Mesendoderm (in vitro differentiated cells): ENCODE measurements around the gene AHNAK2.
"Not testable (repeated sequence)": the region's sequence is repeated elsewhere in the genome, so short reads cannot be mapped to it uniquely, and the experiment has no call there.

Experiments
- DNase-seq: peaks from one replicate; pipeline ENCODE4 v3.0.0; 2013
- H2AK5ac ChIP-seq: 2 replicates; pipeline ENCODE4 v1.6.1; 2013; ENCODE audit warnings: low read length, inconsistent platforms
- H2BK120ac ChIP-seq: 2 replicates; pipeline ENCODE4 v1.6.1; 2013; ENCODE audit warnings: low read depth, mild to moderate bottlenecking, low read length, moderate library complexity, mixed read lengths
- H2BK15ac ChIP-seq: replicated peaks from 2 replicates; pipeline ENCODE4 v1.6.1; 2013; ENCODE audit warnings: low read depth, mild to moderate bottlenecking, moderate library complexity
- H2BK5ac ChIP-seq: 2 replicates; pipeline ENCODE4 v1.6.1; 2013; ENCODE audit warnings: low read length, inconsistent platforms
- H3K18ac ChIP-seq: 2 replicates; pipeline ENCODE4 v1.6.1; 2013; ENCODE audit warnings: mild to moderate bottlenecking, low read length, mixed read lengths
- H3K23ac ChIP-seq: one replicate; pipeline ENCODE4 v1.6.1; 2013; ENCODE audit warnings: low read length
- H3K27ac ChIP-seq: 2 replicates; pipeline ENCODE4 v1.5.1; 2013; ENCODE audit warnings: low read depth, mild to moderate bottlenecking, inconsistent platforms, low read length, moderate library complexity
- H3K27me3 ChIP-seq: 2 replicates; pipeline ENCODE4 v1.6.1; 2013; ENCODE audit warnings: low read length, control low read depth, mild to moderate bottlenecking, inconsistent platforms; ENCODE audit not compliant: insufficient read depth, poor library complexity
- H3K36me3 ChIP-seq: 2 replicates; pipeline ENCODE4 v1.6.1; 2013; ENCODE audit warnings: low read length, inconsistent platforms; ENCODE audit not compliant: control insufficient read depth, insufficient read depth
- H3K4ac ChIP-seq: one replicate; pipeline ENCODE4 v1.6.1; 2013; ENCODE audit warnings: low read depth, mild to moderate bottlenecking, low read length, moderate library complexity
- H3K4me1 ChIP-seq: 2 replicates; pipeline ENCODE4 v1.6.1; 2013; ENCODE audit warnings: low read depth, low read length, inconsistent platforms; ENCODE audit not compliant: control insufficient read depth
- H3K4me2 ChIP-seq: 2 replicates; pipeline ENCODE4 v1.6.1; 2013; ENCODE audit warnings: low read length
- H3K4me3 ChIP-seq: 2 replicates; pipeline ENCODE4 v1.5.1; 2013; ENCODE audit warnings: mild to moderate bottlenecking, low read length
- H3K56ac ChIP-seq: one replicate; pipeline ENCODE4 v1.6.1; 2013; ENCODE audit warnings: low read length
- H3K79me1 ChIP-seq: 2 replicates; pipeline ENCODE4 v1.6.1; 2013; ENCODE audit warnings: low read length, inconsistent platforms
- H3K79me2 ChIP-seq: 2 replicates; pipeline ENCODE4 v1.6.1; 2013; ENCODE audit warnings: mild to moderate bottlenecking, low read length; ENCODE audit not compliant: control insufficient read depth, insufficient read depth
- H3K9ac ChIP-seq: 2 replicates; pipeline ENCODE4 v1.6.1; 2013; ENCODE audit warnings: low read length, inconsistent platforms
- H4K5ac ChIP-seq: one replicate; pipeline ENCODE4 v1.6.1; 2013; ENCODE audit warnings: low read length
- H4K8ac ChIP-seq: one replicate; pipeline ENCODE4 v1.6.1; 2013; ENCODE audit warnings: low read depth, mild to moderate bottlenecking, control low read depth, low read length, moderate library complexity
- WGBS: extraction: QIAGEN DNeasy Blood & Tissue Kit; methylation state at CpG from one replicate; pipeline ENCODE4 v1.1.7; 2013; ENCODE audit warnings: low lambda C conversion rate, missing lambda C conversion rate; ENCODE audit not compliant: insufficient coverage; ENCODE audit errors: extremely low coverage; 5-methylcytosine and 5-hydroxymethylcytosine counted together

The AHNAK2 gene

GRCh38 chr14:104891121-104891551, 87.0 kb downstream of the AHNAK2 start:
- no peak overlapping the region for H2BK15ac ChIP-seq
- no peak overlapping the region for H3K23ac ChIP-seq
- no peaks in the 10 kb centered on the region for H3K27me3 ChIP-seq
- no peak overlapping the region for H3K27ac ChIP-seq
- no peak for DNase-seq
- H3K36me3 ChIP-seq, result no peaks in the 10 kb centered on the region
- H2BK5ac ChIP-seq, result no peak overlapping the region
- H3K79me1 ChIP-seq, result no peaks in the 10 kb centered on the region
- no peak overlapping the region for H3K4ac ChIP-seq
- no peak overlapping the region for H2AK5ac ChIP-seq
- WGBS, result no CpG with 5 or more reads among the region's 4 CpGs
- H3K9ac ChIP-seq, result no peak overlapping the region
- H3K4me1 ChIP-seq, result no peaks in the 10 kb centered on the region
- no peak overlapping the region for H3K56ac ChIP-seq
- no peak overlapping the region for H4K8ac ChIP-seq
- H3K18ac ChIP-seq, result no peak overlapping the region
- no peaks in the 10 kb centered on the region for H3K79me2 ChIP-seq
- no peak overlapping the region for H4K5ac ChIP-seq
- no peak overlapping the region for H3K4me2 ChIP-seq
- H2BK120ac ChIP-seq, result no peak overlapping the region
- H3K4me3 ChIP-seq, result no peak overlapping the region

DNA sequence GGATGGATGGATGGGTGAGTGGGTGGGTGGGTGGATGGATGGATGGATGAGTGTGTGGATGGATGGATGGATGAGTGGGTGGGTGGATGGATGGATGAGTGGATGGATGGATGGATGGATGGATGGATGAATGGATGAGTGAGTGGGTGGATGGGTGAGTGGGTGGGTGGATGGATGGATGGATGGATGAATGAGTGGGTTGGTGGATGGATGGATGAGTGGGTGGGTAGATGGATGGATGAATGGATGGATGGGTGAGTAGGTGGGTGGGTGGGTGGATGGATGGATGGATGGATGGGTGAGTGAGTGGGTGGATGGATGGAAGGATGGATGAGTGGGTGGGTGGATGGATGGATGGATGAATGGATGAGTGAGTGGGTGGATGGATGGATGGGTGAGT, 87.9 kb downstream of the AHNAK2 start:
- H2BK15ac ChIP-seq, H3K27me3 ChIP-seq, H3K4me2 ChIP-seq, H4K5ac ChIP-seq, H3K23ac ChIP-seq, H4K8ac ChIP-seq, H2BK120ac ChIP-seq, H2BK5ac ChIP-seq, H3K36me3 ChIP-seq, H3K79me1 ChIP-seq, H3K27ac ChIP-seq, H3K79me2 ChIP-seq, H3K4ac ChIP-seq, H3K4me3 ChIP-seq, H3K4me1 ChIP-seq, DNase-seq, H2AK5ac ChIP-seq, H3K9ac ChIP-seq, H3K18ac ChIP-seq, H3K56ac ChIP-seq: not testable (repeated sequence)

GRCh38 chr14:104889375-104889757, 88.8 kb downstream of the AHNAK2 start:
- no peak overlapping the region for H3K56ac ChIP-seq
- no peak for DNase-seq
- H4K5ac ChIP-seq, result no peak overlapping the region
- H3K23ac ChIP-seq, result no peak overlapping the region
- H3K4me1 ChIP-seq, result no peaks in the 10 kb centered on the region
- H2BK120ac ChIP-seq, result no peak overlapping the region
- no peaks in the 10 kb centered on the region for H3K27me3 ChIP-seq
- H3K36me3 ChIP-seq, result no peaks in the 10 kb centered on the region
- no peak overlapping the region for H3K4me2 ChIP-seq
- no peak overlapping the region for H2BK15ac ChIP-seq
- no peak overlapping the region for H3K27ac ChIP-seq
- H2AK5ac ChIP-seq, result no peak overlapping the region
- H3K79me2 ChIP-seq, result no peaks in the 10 kb centered on the region
- H3K18ac ChIP-seq, result no peak overlapping the region
- no peaks in the 10 kb centered on the region for H3K79me1 ChIP-seq
- no CpG with 5 or more reads among the region's 23 CpGs for WGBS
- no peak overlapping the region for H3K4me3 ChIP-seq
- H4K8ac ChIP-seq, result no peak overlapping the region
- H3K9ac ChIP-seq, result no peak overlapping the region
- H2BK5ac ChIP-seq, result no peak overlapping the region
- no peak overlapping the region for H3K4ac ChIP-seq

GRCh38 chr14:104888489-104889374, 89.4 kb downstream of the AHNAK2 start:
- Histone ChIP-seq H3K79me2 (no peaks in the 10 kb centered on the region), H3K4me1 (no peaks in the 10 kb centered on the region), H3K4me2 (no peak overlapping the region), H3K4ac (no peak overlapping the region), H4K8ac (no peak overlapping the region), H4K5ac (no peak overlapping the region), H2BK120ac (no peak overlapping the region), H3K79me1 (no peaks in the 10 kb centered on the region), H3K23ac (no peak overlapping the region), H3K36me3 (no peaks in the 10 kb centered on the region), H2BK5ac (no peak overlapping the region), H3K18ac (no peak overlapping the region), H3K27me3 (no peaks in the 10 kb centered on the region), H3K9ac (no peak overlapping the region), H2BK15ac (no peak overlapping the region), H3K27ac (no peak overlapping the region), H2AK5ac (no peak overlapping the region), H3K56ac (no peak overlapping the region), H3K4me3 (no peak overlapping the region)
- no CpG with 5 or more reads among the region's 26 CpGs for WGBS
- no peak for DNase-seq

DNA sequence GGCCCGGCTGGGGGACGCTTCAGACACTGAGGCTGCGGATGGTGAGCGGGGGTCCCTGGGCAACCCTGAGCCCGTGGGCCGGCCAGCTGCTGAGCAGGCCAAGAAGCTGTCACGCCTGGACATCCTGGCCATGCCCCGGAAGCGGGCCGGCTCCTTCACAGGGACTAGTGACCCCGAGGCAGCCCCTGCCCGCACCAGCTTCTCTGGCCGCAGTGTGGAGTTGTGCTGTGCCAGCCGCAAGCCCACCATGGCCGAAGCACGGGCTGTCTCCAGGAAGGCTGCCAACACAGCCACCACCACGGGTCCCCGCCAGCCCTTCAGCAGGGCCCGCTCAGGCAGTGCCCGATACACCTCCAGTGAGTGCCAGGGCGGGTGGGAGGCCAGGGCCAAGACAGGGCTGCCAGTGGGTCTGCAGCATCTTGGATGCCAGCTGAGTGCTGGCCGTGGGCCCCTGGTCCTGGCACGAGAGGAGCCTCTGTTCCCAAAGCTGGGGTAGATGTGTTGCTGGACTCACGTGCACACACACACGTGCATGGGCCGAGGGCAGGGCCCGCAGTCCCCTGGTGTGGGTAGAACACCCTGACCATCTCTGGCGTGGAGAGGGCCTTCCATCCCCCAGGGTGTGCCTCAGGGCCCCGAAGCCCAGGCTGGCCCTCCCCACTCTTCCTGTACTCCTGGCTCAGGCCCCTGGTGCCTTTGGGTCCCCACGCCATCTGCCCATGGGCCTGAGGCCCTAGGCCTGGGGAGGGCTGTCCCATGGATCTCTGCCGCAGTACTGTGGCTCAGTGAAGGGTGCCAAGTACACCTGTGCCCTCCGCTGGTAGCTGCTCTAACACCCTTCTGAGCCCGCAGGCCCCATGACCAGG, 90.3 kb downstream of the AHNAK2 start:
- no peak overlapping the region for H4K8ac ChIP-seq
- H3K79me2 ChIP-seq, result no peaks in the 10 kb centered on the region
- H2BK120ac ChIP-seq, result no peak overlapping the region
- H3K4me2 ChIP-seq, result no peak overlapping the region
- no peaks in the 10 kb centered on the region for H3K4me1 ChIP-seq
- H3K36me3 ChIP-seq, result no peaks in the 10 kb centered on the region
- H3K18ac ChIP-seq, result no peak overlapping the region
- H3K9ac ChIP-seq, result no peak overlapping the region
- no peak overlapping the region for H3K56ac ChIP-seq
- no peaks in the 10 kb centered on the region for H3K27me3 ChIP-seq
- H3K4ac ChIP-seq, result no peak overlapping the region
- no peak overlapping the region for H2BK15ac ChIP-seq
- no peak overlapping the region for H4K5ac ChIP-seq
- no peaks in the 10 kb centered on the region for H3K79me1 ChIP-seq
- WGBS, result no CpG with 5 or more reads among the region's 33 CpGs
- H3K4me3 ChIP-seq, result no peak overlapping the region
- H3K23ac ChIP-seq, result no peak overlapping the region
- no peak overlapping the region for H3K27ac ChIP-seq
- no peak for DNase-seq
- no peak overlapping the region for H2AK5ac ChIP-seq
- H2BK5ac ChIP-seq, result no peak overlapping the region
